Stomach smooth muscle (tissue), 2 donors: ENCODE measurements around the gene SFPQ.
A peak's percentile ranks its signal among the peaks of the same experiment; 100 is the strongest.
"Not testable (repeated sequence)": the region's sequence is repeated elsewhere in the genome, so short reads cannot be mapped to it uniquely, and the experiment has no call there.

ENCODE experiments used
- H3K27ac ChIP-seq: one replicate; pipeline ENCODE4 v1.7.0; 2013; ENCODE audit warnings: mild to moderate bottlenecking, low read length, inconsistent platforms
- H3K27me3 ChIP-seq, 2 donors: one replicate each; pipeline ENCODE4 v1.7.0; 2013; ENCODE audit warnings: low read length in 2 of 2; ENCODE audit not compliant: insufficient read depth in 2 of 2, control insufficient read depth in 1 of 2
- H3K36me3 ChIP-seq, 2 donors: one replicate each; pipeline ENCODE4 v1.7.0; 2013; ENCODE audit warnings: low read length in 2 of 2; ENCODE audit not compliant: control insufficient read depth in 2 of 2, insufficient read depth in 2 of 2
- H3K4me1 ChIP-seq: one replicate; pipeline ENCODE4 v1.7.0; 2013; ENCODE audit warnings: low read length; ENCODE audit not compliant: control insufficient read depth, insufficient read depth
- H3K4me3 ChIP-seq, 2 donors: one replicate each; pipeline ENCODE4 v1.7.0; 2013; ENCODE audit warnings: low read length in 2 of 2
- H3K9ac ChIP-seq, 2 donors: one replicate each; pipeline ENCODE4 v1.7.0; 2013; ENCODE audit warnings: low read length in 2 of 2, mild to moderate bottlenecking in 1 of 2
- H3K9me3 ChIP-seq, 2 donors: one replicate each; pipeline ENCODE4 v1.7.0; 2013; ENCODE audit warnings: low read length in 2 of 2; ENCODE audit not compliant: control insufficient read depth in 2 of 2
- donor health status: healthy.
- donor health status: Pancreatic carcinoma.

The SFPQ gene, protein sequence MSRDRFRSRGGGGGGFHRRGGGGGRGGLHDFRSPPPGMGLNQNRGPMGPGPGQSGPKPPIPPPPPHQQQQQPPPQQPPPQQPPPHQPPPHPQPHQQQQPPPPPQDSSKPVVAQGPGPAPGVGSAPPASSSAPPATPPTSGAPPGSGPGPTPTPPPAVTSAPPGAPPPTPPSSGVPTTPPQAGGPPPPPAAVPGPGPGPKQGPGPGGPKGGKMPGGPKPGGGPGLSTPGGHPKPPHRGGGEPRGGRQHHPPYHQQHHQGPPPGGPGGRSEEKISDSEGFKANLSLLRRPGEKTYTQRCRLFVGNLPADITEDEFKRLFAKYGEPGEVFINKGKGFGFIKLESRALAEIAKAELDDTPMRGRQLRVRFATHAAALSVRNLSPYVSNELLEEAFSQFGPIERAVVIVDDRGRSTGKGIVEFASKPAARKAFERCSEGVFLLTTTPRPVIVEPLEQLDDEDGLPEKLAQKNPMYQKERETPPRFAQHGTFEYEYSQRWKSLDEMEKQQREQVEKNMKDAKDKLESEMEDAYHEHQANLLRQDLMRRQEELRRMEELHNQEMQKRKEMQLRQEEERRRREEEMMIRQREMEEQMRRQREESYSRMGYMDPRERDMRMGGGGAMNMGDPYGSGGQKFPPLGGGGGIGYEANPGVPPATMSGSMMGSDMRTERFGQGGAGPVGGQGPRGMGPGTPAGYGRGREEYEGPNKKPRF

DNA sequence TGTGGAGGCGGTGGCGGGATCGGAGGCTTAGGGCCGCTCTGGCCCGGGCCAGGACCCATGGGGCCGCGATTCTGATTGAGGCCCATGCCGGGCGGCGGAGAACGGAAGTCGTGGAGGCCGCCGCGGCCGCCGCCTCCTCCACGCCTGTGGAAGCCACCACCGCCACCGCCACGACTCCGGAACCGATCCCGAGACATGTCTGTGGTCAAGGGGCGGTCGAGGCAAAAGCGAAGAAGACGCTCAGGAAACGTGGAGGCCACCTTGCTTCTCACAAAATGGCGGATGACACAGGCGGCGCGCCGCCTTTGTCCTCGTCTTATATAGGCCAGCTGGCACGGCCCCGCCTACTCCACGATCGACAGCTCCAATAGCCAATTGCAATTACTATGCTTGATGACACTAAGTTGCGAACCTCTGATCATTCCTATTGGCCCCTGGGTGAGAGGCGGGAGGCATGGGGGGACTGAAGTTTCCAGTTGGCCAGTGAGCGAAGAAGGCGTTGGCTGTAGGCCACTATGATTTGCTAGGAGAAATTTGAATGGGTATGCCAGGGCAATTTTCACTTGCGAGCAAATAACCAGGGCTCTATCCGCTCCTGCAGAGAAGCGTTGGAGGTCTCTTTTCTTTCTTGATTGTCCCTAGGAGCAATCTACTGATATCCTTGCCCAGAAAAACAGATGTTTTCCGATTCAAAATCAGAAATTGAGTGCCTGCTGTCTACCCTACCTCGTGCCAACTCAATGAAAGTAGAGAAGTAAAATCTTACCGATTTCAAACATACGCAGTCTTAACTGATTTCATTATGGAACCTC is at the start of gene SFPQ:
Gene SFPQ, minus strand, starts transcription at position 293 of the 812 bp plus-strand sequence. Its CDS starts 96 bp downstream, at position 197.
- Histone ChIP-seq H3K27ac (peak within 1 kb of the TSS; percentile 98), H3K9me3 (no peaks in the 10 kb centered on the region), H3K36me3 (peaks cover 25 to 33% of the 10 kb centered on the region in 2 donors), H3K4me1 (peaks cover 26% of the 10 kb centered on the region), H3K27me3 (no peaks in the 10 kb centered on the region), H3K4me3 (peak within 1 kb of the TSS; percentile 89 to 95), H3K9ac (peak within 1 kb of the TSS; percentile 94 to 99)

DNA sequence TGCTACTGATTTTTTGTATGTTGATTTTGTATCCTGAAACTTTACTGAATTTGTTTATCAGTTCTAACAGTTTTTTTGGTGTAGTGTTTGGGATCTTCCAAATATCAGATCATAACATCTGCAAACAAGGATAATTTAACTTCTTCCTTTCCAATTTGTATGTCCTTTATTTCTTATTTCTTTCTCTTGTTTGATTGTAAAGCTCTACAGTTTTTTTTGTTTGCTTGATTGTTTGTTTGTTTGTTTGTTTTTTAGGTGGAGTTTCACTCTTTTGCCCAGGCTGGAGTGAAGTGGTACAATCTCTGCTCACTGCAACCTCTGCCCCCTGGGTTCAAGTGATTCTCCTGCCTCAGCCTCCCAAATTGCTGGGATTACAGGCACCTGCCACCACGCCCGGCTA is 43.8 kb upstream of the SFPQ start:
- not testable (repeated sequence) for H3K4me1 ChIP-seq, H3K9me3 ChIP-seq, H3K9ac ChIP-seq, H3K4me3 ChIP-seq, H3K27ac ChIP-seq, H3K36me3 ChIP-seq, H3K27me3 ChIP-seq

DNA sequence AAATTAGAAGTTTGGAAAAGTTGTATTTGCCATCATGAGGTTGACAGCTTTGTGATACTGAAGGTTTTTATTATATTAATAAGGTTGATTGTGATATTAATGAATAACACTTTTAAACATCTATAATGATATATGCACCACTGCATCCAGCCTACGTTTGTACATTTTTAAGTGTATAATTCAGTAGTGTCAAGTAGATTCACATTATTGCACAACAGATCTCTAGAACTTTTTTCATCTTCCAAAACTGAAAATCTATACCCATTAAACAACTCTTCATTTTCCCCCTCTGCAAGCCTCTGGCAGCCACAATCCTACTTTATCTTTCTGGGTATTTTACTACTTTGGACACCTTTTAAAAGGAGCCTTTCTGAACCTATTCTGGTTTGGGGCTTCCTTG is 38.3 kb upstream of the SFPQ start:
- H3K4me3 ChIP-seq: no peak overlapping the region
- H3K36me3 ChIP-seq: no peaks in the 10 kb centered on the region
- no peak overlapping the region for H3K27ac ChIP-seq
- H3K27me3 ChIP-seq: no peaks in the 10 kb centered on the region
- H3K9ac ChIP-seq: no peak overlapping the region
- no peaks in the 10 kb centered on the region for H3K4me1 ChIP-seq
- H3K9me3 ChIP-seq: no peaks in the 10 kb centered on the region

DNA sequence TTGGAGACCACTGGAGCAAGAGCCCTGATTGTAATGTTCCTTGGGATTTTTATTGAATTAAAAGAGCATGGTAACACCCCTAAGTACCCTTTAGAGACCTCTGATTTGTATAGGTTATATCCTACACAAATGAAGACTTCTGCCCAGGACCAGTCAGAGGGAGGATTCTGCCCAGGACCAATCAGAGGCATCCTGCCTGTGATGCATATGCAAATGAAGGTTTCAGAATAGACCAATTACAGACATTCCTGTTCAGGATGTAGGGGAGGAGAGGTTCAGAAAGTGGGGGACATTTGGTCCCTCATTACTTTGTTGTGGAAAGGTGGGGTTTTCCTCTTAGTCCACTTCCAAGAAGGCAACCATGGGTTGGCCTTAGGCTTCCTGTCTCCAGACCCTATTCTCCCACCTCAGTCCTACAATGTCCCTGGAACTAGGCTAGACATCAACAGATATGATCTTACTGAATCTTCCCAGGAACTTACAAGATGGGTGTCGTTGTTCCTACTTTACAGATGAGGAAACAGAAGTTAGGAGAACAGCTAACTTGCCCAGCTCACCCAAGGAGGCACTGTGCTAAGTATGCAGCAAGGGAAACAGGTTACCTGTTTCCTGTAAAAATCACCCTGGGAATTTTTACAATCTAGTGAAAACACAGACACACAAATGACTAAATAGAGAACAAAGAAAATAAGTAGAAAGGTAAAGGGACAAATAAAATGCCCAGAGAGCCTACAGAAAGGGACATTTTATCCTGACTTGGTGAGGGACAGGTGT is 36.8 kb upstream of the SFPQ start:
- no peak overlapping the region for H3K9ac ChIP-seq
- H3K9me3 ChIP-seq: no peaks in the 10 kb centered on the region
- no peaks in the 10 kb centered on the region for H3K4me1 ChIP-seq
- no peaks in the 10 kb centered on the region for H3K27me3 ChIP-seq
- no peak overlapping the region for H3K4me3 ChIP-seq
- H3K27ac ChIP-seq: no peak overlapping the region
- H3K36me3 ChIP-seq: no peaks in the 10 kb centered on the region

DNA sequence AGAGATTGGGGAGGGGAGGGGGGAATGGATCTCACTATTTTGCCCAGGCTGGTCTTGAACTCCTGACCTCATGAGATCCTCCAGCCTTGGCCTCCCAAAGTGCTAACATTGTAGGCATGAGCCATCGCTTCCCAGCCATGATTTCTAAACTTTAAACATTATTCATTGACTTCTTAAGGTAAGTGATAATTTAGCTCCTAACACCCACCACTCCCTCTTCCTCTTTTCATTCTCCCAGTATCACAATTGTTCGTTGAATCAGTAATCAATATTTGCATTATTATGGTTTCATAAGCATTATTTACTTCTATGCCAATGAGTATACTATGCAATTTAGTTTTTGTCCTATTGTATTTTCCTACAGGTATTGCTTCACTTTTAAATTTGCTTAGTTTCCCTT is 33.6 kb upstream of the SFPQ start:
- no peaks in the 10 kb centered on the region for H3K27me3 ChIP-seq
- H3K4me3 ChIP-seq: no peak overlapping the region
- H3K27ac ChIP-seq: no peak overlapping the region
- H3K36me3 ChIP-seq: no peaks in the 10 kb centered on the region
- H3K4me1 ChIP-seq: no peaks in the 10 kb centered on the region
- H3K9ac ChIP-seq: no peak overlapping the region
- H3K9me3 ChIP-seq: no peaks in the 10 kb centered on the region

DNA sequence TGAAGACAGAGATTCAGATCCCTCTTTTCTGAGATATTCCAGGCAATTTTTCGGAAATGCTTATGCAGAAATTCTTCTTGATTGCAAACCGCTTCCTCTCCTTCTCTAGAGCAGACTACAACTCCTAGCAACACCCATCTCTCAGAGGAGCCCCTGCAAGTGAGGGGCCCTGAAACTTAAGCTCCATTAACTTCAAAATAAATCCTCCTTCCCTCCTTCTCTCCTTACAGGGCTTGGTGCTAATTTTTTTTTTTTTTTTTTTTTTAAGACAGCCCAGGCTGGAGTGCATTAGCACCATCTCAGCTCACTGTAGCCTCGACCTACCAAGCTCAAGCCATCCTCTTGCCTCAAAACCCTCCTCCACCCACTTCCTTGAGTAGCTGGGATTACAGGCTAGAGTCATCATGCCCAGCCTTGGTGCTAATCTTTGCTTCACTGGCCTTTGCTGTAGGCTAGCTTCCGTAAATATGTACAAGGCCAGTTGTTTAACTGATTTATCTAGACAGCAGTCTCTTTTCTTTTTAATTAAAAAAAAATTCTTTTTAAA is 30.2 kb upstream of the SFPQ start:
- Histone ChIP-seq H3K4me1 (no peaks in the 10 kb centered on the region), H3K27me3 (no peaks in the 10 kb centered on the region), H3K9ac (no peak overlapping the region), H3K36me3 (no peaks in the 10 kb centered on the region), H3K9me3 (no peaks in the 10 kb centered on the region), H3K27ac (no peak overlapping the region), H3K4me3 (no peak overlapping the region)

DNA sequence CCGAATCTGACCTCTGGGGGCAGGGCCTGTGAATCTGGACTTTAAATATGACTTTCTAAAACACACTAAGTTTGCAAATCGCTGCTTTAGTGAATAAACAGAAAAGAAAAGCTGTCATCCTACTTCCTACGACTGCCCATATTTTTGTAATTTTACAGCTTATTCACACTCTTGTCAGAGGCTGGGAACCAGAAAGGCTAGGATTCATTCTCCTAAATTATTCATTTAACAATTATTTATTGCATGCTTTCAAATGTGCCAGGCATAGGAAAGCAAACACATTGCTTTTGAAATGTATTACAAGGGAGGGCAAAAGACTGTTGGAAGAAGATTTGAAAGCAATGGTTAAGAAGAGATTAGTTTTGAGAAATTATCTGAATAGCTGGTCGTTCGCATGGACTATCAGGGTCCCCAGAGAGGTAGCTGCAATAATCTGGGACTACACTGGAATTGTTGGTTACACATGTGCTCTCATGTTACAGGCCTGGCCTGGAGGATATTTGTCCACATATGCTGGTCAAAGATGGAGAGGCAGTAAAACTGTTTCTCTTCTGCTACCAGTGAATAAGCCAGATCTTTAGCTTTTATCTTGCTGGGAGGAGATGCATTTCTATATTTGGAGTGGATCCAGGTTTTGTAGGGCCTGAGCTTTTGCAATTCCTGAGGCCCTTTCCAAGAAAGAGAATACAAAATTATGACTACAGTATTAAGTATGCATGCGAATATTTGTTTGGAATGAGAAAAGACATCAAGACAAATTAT is 29.6 kb upstream of the SFPQ start:
- Histone ChIP-seq H3K4me3 (no peak overlapping the region), H3K9ac (no peak overlapping the region), H3K4me1 (no peaks in the 10 kb centered on the region), H3K27me3 (no peaks in the 10 kb centered on the region), H3K36me3 (no peaks in the 10 kb centered on the region), H3K9me3 (no peaks in the 10 kb centered on the region), H3K27ac (no peak overlapping the region)

DNA sequence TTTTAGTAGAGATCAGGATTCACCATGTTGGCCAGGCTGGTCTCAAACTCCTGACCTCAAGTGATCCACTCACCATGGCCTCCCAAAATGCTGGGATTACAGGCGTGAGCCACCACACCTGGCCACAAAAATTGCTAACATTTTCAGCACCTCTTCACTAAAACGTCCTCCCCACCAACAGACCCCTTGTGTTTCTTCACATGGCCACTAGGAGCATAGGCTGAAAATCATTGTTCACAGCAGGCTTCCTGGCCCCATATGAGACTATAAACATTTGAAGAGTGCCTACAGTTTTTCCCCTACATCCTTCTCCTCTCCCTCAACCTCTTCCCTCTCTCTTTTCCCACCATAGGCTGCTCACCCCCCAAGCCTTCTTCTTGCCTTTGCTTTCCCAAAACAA is 28.0 kb upstream of the SFPQ start:
- no peak overlapping the region for H3K4me3 ChIP-seq
- H3K27ac ChIP-seq: no peak overlapping the region
- H3K9ac ChIP-seq: no peak overlapping the region
- no peaks in the 10 kb centered on the region for H3K4me1 ChIP-seq
- H3K9me3 ChIP-seq: no peaks in the 10 kb centered on the region
- no peaks in the 10 kb centered on the region for H3K36me3 ChIP-seq
- no peaks in the 10 kb centered on the region for H3K27me3 ChIP-seq

DNA sequence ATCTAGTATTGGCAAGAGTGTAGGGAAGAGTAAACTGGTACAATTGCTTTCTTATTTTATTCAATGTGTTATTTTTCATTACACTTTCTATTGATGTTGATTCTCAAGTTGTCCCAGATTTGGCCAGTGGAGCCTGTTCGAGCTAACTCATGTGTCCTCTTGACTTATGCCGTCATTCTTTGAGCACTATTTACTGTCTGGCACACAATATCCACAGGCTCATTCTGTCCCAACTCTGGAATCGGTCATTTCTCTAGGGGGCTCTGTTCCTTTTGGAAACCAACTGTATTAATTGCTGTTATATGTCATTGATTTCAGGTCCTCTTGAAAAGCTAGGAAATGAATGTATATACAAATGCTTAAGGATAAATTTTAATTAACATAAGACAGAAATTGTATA is 22.4 kb upstream of the SFPQ start:
- no peak overlapping the region for H3K4me3 ChIP-seq
- no peak overlapping the region for H3K27ac ChIP-seq
- no peaks in the 10 kb centered on the region for H3K27me3 ChIP-seq
- H3K36me3 ChIP-seq: no peaks in the 10 kb centered on the region
- no peaks in the 10 kb centered on the region for H3K4me1 ChIP-seq
- no peak overlapping the region for H3K9ac ChIP-seq
- no peaks in the 10 kb centered on the region for H3K9me3 ChIP-seq

DNA sequence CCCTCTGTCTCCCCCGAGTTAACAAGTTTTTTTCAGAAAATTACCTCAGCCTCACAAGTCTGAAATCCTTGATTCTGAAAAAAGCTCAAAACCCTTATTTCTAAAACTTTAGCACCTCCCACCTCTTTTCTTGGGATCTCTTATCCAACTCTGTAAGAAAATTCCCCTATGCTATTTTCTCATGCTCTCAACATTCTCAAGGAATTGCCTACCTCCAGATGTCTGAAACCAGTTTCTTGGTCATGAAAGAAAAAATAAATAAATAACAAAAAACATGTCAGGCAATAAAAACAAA is 18.1 kb upstream of the SFPQ start:
- Histone ChIP-seq H3K27ac (no peak overlapping the region), H3K27me3 (no peaks in the 10 kb centered on the region), H3K9me3 (no peaks in the 10 kb centered on the region), H3K36me3 (no peaks in the 10 kb centered on the region), H3K4me3 (no peak overlapping the region), H3K9ac (no peak overlapping the region), H3K4me1 (no peaks in the 10 kb centered on the region)
